ENCODE data around the gene KCNJ11. TPM values are rescaled to one million over a fixed set of nuclear protein-coding genes. Genes with fewer than 3 reads are reported as not detected.

KCNJ11 gene
- total and polyA plus RNA-seq, 2 donors (not counting 3 experiments of a cell fraction or from before 2014, with no cell fraction given): 0.04 TPM; not detected in 1

DNA sequence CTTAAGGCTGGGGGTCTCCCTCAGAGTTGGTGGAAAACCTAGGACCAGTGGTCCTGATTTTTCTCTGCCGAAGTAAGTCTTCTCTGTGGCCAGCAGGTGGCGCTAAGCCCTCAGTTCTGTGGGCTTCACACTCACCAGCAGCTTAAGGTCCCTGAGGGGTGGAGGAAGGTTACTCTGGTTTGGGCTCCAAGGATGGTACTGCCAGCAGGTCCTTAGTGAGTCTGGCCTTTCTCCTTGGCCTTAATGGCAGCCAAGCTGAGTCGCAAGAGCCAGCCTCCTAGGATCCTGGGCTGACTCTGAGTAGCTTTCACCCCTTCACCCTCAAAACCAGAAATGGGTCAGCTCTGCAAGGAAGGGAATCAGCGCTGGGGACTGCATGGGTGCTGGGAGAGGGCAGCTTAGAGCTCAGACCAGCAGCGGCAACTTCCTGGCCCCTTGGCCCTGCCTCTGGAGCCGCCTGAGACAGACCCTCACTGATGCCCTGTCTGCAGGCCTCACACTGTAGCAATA lies 4.4 kb downstream of the KCNJ11 start:
- DNase-seq (ENCODE audit: low read depth, low spot score) (peak; percentile 66), FAIRE-seq (peak; percentile 93)
- no peak overlapping the region for H3K9ac ChIP-seq (replicated peaks; ENCODE audit: extremely low read depth, insufficient read depth, low read length)
- dilution Hi-C loops (cut with MboI; ENCODE audit: extremely low pct_ligation_motif_present, low sequenced_read_pairs): no loop called here
- H3K79me2 ChIP-seq (ENCODE audit: control insufficient read depth, insufficient read depth, low read length): no peaks in the 10 kb centered on the region
- no peaks in the 10 kb centered on the region for H3K27me3 ChIP-seq (ENCODE audit: control insufficient read depth in 2 of 2, insufficient read depth in 2 of 2, low read length in 2 of 2)
- H3K9me3 ChIP-seq (replicated peaks; ENCODE audit: control insufficient read depth, insufficient read depth, low read length): no peaks in the 10 kb centered on the region
- no peak overlapping the region for H3K4me3 ChIP-seq (replicated peaks in 1 of 3; ENCODE audit: insufficient read depth in 1 of 3, low read depth in 1 of 3, low read length in 3 of 3)
- H3K4me1 ChIP-seq (ENCODE audit: control insufficient read depth, extremely low read depth, insufficient read depth, low read length): no peaks in the 10 kb centered on the region
- H2AFZ ChIP-seq (ENCODE audit: low read depth, low read length): no peak overlapping the region
- no peak overlapping the region for H3K27ac ChIP-seq (ENCODE audit: insufficient read depth, low read depth, low read length)
- TF ChIP-seq MYC (IDR thresholded peaks at IDR 0.05; ENCODE audit: low read depth, low read length) (no peak), FOS (IDR thresholded peaks at IDR 0.05; ENCODE audit: borderline replicate concordance, insufficient read depth, low read length) (no peak), POLR2A (IDR thresholded peaks at IDR 0.05; ENCODE audit: low read depth, low read length) (no peak), EZH2 (IDR thresholded peaks at IDR 0.05; ENCODE audit: borderline replicate concordance, low read depth, low read length, severe bottlenecking) (no peak), JUN (IDR thresholded peaks at IDR 0.05; ENCODE audit: borderline replicate concordance, insufficient read depth, insufficient read length, low read depth) (no peak)
- TF ChIP-seq, protein P1, sequence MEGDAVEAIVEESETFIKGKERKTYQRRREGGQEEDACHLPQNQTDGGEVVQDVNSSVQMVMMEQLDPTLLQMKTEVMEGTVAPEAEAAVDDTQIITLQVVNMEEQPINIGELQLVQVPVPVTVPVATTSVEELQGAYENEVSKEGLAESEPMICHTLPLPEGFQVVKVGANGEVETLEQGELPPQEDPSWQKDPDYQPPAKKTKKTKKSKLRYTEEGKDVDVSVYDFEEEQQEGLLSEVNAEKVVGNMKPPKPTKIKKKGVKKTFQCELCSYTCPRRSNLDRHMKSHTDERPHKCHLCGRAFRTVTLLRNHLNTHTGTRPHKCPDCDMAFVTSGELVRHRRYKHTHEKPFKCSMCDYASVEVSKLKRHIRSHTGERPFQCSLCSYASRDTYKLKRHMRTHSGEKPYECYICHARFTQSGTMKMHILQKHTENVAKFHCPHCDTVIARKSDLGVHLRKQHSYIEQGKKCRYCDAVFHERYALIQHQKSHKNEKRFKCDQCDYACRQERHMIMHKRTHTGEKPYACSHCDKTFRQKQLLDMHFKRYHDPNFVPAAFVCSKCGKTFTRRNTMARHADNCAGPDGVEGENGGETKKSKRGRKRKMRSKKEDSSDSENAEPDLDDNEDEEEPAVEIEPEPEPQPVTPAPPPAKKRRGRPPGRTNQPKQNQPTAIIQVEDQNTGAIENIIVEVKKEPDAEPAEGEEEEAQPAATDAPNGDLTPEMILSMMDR (IDR thresholded peaks at IDR 0.05; ENCODE audit: extremely low read depth in 1 of 2, insufficient read depth in 1 of 2, low read depth in 1 of 2, low read length in 2 of 2): peak; percentile 82 to 87
- TF ChIP-seq, protein P2, sequence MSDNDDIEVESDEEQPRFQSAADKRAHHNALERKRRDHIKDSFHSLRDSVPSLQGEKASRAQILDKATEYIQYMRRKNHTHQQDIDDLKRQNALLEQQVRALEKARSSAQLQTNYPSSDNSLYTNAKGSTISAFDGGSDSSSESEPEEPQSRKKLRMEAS (IDR thresholded peaks at IDR 0.05; ENCODE audit: insufficient read depth, insufficient read length): no peak
- no peaks in the 10 kb centered on the region for H4K20me1 ChIP-seq (replicated peaks; ENCODE audit: control insufficient read depth, extremely low read depth, insufficient read depth, low read length)
- no peak overlapping the region for H3K4me2 ChIP-seq (ENCODE audit: insufficient read depth, low read length)
- no peaks in the 10 kb centered on the region for H3K36me3 ChIP-seq (ENCODE audit: control insufficient read depth in 2 of 2, extremely low read depth in 1 of 2, insufficient read depth in 2 of 2, low read length in 2 of 2)
- POLR2A ChIA-PET: no interaction called here
- intact Hi-C loops (cut with micrococcal nuclease): loop anchor here (1.0 to 10.0 kb wide), 5 partner anchors 29 to 599 kb away; no protein-coding TSS in a partner anchor
- BruUV-seq (replicated peaks): no TSS peak
- no peaks in the 10 kb centered on the region for H3K9me1 ChIP-seq (replicated peaks; ENCODE audit: control insufficient read depth, extremely low read depth, insufficient read depth, low read length)
- CTCF ChIA-PET: interaction anchor here (0.5 to 5.9 kb wide), 35 partner anchors 9 to 487 kb away, joined by 3 to 184 read pairs (median 4); partner anchors contain the start of genes NCR3LG1 and OTOG

All from endothelial cell of umbilical vein (primary cell).